IPS-15b (cell line): ENCODE data around the gene DNASE2.
"Not testable (repeated sequence)": the region's sequence is repeated elsewhere in the genome, so short reads cannot be mapped to it uniquely, and the experiment has no call there.

Experiments used
- H3K27me3 ChIP-seq: one replicate; pipeline ENCODE4 v1.6.1; 2013; ENCODE audit warnings: low read length; ENCODE audit not compliant: control insufficient read depth, insufficient read depth
- H3K36me3 ChIP-seq: one replicate; pipeline ENCODE4 v1.6.1; 2013; ENCODE audit warnings: low read length; ENCODE audit not compliant: control insufficient read depth, insufficient read depth
- H3K4me1 ChIP-seq: one replicate; pipeline ENCODE4 v1.6.1; 2013; ENCODE audit warnings: mild to moderate bottlenecking, low read length; ENCODE audit not compliant: control insufficient read depth, insufficient read depth
- H3K4me3 ChIP-seq: one replicate; pipeline ENCODE4 v1.5.1; 2013; ENCODE audit warnings: low read depth, low read length
- H3K9ac ChIP-seq: one replicate; pipeline ENCODE4 v1.6.1; 2013; ENCODE audit warnings: low read depth, mild to moderate bottlenecking, low read length
- H3K9me3 ChIP-seq: one replicate; pipeline ENCODE4 v1.6.1; 2013; ENCODE audit warnings: mild to moderate bottlenecking, low read length; ENCODE audit not compliant: control insufficient read depth, insufficient read depth

DNASE2 gene

GRCh38 chr19:12899891-12900518 is 18.8 kb upstream of the DNASE2 start:
- Histone ChIP-seq H3K4me3 (no peak overlapping the region), H3K4me1 (no peaks in the 10 kb centered on the region), H3K9me3 (no peaks in the 10 kb centered on the region), H3K27me3 (no peaks in the 10 kb centered on the region), H3K36me3 (peaks cover 36% of the 10 kb centered on the region), H3K9ac (no peak overlapping the region)

GRCh38 chr19:12896460-12896859 is 15.2 kb upstream of the DNASE2 start:
- Histone ChIP-seq H3K36me3 (peaks cover 40% of the 10 kb centered on the region), H3K9ac (no peak overlapping the region), H3K4me3 (no peak overlapping the region)

DNA sequence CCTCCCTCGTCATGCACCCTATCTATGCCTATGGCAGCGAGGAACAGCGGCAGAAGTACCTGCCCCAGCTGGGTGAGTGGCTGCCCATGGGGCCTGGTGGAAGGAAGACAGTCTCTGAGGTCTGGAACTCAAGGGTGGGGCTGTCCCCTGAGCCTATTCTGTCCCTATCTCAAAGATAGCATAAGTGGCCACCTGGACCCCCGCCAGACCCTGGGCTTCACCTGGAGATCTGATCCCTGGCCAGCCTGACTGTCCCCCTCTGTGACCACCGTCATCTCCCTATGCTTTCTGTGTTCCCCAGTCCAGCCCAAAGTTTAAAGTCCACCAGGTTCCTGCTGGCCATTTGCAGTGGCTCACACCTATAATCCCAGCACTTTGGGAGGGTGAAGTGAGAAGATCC is 12.3 kb upstream of the DNASE2 start:
- Histone ChIP-seq H3K4me1 (no peaks in the 10 kb centered on the region), H3K9me3 (no peaks in the 10 kb centered on the region), H3K27me3 (no peaks in the 10 kb centered on the region), H3K36me3 (peaks cover 27% of the 10 kb centered on the region), H3K9ac (no peak overlapping the region), H3K4me3 (no peak overlapping the region)

More at GRCh38 chr19:12896460-12896859, 15.2 kb upstream of the DNASE2 start:
- Histone ChIP-seq H3K4me1 (no peaks in the 10 kb centered on the region), H3K9me3 (no peaks in the 10 kb centered on the region), H3K27me3 (no peaks in the 10 kb centered on the region)

GRCh38 chr19:12891553-12892021 is 10.3 kb upstream of the DNASE2 start:
- Histone ChIP-seq H3K9ac (peak overlapping the region; percentile 68), H3K4me3 (peak overlapping the region; percentile 98), H3K9me3 (no peaks in the 10 kb centered on the region), H3K4me1 (no peaks in the 10 kb centered on the region), H3K27me3 (peaks cover 12% of the 10 kb centered on the region), H3K36me3 (peaks cover 12% of the 10 kb centered on the region)

DNA sequence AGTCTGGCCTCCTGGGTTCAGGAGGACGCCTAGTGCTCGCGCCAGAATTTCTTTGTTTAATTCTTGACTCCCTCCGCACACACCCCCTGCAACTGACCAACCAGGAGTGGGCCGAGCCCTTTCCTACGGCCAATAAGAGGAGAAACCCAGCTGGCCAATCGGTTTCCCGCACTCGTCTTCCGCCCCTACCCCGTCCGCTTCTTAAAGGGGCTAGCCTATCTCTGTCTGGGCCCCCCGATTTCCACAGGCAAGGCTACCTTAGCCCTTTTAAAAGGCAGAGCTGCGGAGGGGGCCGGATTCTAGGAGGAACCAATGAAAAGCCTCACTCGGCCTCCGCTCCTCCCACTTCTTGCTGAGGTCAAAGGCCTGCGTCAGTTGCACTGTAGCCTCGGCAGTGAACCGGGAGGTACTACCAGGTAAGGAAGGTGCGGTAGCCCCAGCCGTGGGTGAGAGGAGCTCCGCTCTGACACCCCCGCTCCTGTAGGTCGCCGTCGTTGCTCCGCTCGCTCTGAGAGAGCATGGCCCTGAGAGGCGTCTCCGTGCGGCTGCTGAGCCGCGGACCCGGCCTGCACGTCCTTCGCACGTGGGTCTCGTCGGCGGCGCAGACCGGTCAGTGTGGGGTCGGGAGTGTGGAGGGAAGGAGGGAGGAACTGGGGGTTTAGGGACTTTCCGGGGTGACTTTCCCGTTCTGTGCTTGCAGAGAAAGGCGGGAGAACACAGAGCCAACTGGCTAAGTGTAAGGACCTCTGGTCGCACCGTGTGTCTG is 9.7 kb upstream of the DNASE2 start, which contains the start of gene GCDH:
Gene GCDH (plus strand): TSS at position 374 of the 766 bp plus-strand sequence. CDS start 145 bp downstream, at position 519.
- peak within 1 kb of the TSS; percentile 98 for H3K4me3 ChIP-seq
- peaks cover 16% of the 10 kb centered on the region for H3K27me3 ChIP-seq
- peak within 1 kb of the TSS; percentile 68 for H3K9ac ChIP-seq
- H3K4me1 ChIP-seq = no peaks in the 10 kb centered on the region
- no peaks in the 10 kb centered on the region for H3K9me3 ChIP-seq
- peaks cover 6% of the 10 kb centered on the region for H3K36me3 ChIP-seq

GRCh38 chr19:12890299-12890786 is 9.1 kb upstream of the DNASE2 start:
- Histone ChIP-seq H3K27me3 (peaks cover 16% of the 10 kb centered on the region), H3K9ac (peak overlapping the region; percentile 37), H3K4me3 (peak overlapping the region; percentile 55)
- H3K9me3 ChIP-seq, H3K4me1 ChIP-seq, H3K36me3 ChIP-seq: not testable (repeated sequence)

DNA sequence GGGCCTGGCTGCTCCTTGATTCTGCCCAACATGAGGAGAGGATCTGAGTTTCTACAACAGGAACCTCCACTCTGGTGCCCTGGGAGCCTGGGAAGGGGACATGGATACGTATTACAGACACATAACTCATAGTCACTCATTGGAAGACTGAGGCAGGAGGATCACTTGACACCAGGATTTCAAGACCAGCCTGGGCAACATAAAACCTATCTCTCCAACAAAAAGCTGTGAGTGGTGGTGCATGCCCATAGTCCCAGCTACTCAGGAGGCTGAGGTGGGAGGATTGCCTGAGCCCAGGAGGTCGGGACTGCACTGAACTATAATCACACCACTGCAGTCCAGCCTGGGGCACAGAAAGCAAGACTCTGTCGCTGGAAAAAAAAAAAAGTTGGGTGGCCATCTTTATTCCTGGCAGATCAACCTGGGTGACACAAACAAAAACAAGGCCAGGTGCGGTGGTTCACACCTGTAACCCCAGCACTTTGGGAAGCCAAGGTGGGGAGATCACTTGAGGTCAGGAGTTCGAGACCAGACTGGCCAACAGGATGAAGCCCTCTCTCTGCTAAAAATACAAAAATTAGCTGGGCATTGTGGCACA is 6.9 kb upstream of the DNASE2 start:
- Histone ChIP-seq H3K9me3 (no peaks in the 10 kb centered on the region), H3K9ac (no peak overlapping the region), H3K36me3 (no peaks in the 10 kb centered on the region), H3K27me3 (peaks cover 28% of the 10 kb centered on the region), H3K4me1 (peaks cover 6% of the 10 kb centered on the region), H3K4me3 (no peak overlapping the region)

DNA sequence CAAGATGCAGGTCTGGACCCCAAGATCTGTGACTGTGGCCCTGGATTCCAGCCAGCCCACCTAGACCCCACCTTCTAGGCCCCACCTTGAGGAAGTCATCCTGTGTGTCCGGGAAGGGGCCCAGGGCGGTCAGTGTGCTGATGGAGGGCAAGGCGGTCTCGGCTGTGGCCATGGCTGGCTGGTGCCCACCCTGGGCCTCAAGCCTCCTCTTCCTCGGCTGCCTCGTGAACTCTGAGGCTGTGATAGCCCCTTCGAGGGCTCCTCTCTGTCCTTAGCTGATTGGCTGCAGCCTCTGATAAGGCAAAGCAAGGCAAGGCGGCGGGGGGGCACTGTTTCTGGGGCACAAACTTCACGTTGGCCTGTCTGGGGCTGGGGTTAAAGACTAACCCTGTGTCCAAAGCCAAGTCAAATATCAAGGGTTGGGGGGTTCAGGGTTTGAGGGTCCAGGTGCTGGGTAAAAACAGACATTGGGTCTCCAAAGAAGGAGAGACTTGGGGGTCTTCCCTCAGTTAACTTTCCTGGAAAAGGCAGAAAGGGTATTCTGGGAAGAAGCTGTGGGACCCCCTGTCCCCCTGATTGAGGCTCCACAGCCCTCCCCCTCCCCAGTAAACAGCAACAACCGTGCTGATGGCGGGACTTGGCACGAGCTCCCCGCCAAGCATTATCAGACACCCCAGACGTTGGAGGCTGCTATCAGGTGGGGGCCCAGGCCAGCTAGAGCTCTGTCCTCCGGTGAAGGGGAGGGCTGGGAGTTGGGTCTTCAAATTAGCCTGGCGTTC is 5.9 kb upstream of the DNASE2 start, which contains the start of gene KLF1:
Gene KLF1 (minus strand): TSS at position 233 of the 779 bp plus-strand sequence. CDS start 61 bp downstream, at position 172.
- Histone ChIP-seq H3K4me3 (peak within 1 kb of the TSS; percentile 74), H3K36me3 (no peaks in the 10 kb centered on the region), H3K27me3 (peaks cover 33% of the 10 kb centered on the region), H3K9ac (no peak within 1 kb of the TSS), H3K9me3 (no peaks in the 10 kb centered on the region), H3K4me1 (peaks cover 6% of the 10 kb centered on the region)

DNA sequence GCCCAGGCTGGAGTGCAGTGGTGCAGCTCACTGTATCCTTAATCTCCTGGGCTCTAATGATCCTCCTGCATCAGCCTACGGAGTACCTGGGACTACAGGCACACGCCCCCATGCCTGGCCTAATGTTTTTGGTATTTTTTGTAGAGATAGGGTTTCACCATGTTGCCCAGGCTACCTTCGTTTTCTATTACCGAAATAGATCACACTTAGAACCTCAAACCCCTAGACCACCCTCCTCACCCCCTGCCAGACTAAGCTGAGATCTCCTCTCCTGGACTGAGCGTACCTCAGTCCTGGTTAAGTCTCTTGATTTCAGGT is 5.4 kb upstream of the DNASE2 start:
- H3K4me3 ChIP-seq = no peak overlapping the region
- no peak overlapping the region for H3K9ac ChIP-seq
- H3K27me3 ChIP-seq = peaks cover 34% of the 10 kb centered on the region
- no peaks in the 10 kb centered on the region for H3K9me3 ChIP-seq
- H3K36me3 ChIP-seq = no peaks in the 10 kb centered on the region
- H3K4me1 ChIP-seq = peaks cover 6% of the 10 kb centered on the region

DNA sequence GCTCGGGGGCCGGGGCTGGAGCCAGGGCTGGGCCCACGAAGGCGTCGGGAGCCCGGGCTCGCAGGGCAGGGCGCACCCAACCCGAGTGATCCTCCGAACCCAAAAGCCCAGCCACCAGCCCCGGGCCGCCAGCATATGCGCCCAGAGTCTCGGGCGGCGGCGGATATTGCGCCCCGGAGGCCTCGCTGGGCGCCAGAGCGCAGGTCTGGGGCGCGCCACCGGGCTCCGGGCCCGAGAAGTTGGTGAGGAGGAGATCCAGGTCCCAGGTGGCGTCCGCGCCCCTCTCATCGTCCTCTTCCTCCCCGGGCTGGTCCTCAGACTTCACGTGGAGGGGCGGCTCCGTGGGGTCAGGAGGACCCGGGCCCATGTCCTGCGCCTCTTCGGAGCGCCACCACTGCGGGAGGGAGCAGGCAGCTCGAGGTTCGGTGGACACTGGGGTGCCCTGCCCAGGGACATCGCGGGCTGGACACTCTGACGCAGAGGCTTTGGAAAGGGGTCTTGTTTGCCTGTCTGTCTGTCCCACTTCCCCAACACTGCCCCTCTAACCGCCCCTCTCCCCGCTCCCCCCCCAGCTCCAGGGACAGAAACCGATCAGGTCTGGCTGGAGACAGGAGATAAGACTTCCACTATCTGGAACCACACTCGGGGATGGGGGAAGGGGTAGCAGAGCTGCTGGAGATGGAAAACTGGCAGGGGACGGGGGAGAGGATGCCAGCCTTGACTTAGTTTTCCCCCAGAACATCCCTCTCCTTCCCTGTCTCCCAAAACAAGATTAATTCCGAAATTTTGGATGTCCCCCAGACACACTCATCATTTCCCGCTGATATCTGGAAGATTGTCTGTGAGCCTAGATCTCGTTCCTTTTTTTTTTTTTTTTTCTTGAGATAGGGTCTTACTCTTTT is 4.8 kb upstream of the DNASE2 start:
- no peak overlapping the region for H3K9ac ChIP-seq
- H3K36me3 ChIP-seq = no peaks in the 10 kb centered on the region
- H3K4me3 ChIP-seq = peak overlapping the region; percentile 74
- H3K9me3 ChIP-seq = no peaks in the 10 kb centered on the region
- H3K4me1 ChIP-seq = peaks cover 6% of the 10 kb centered on the region
- H3K27me3 ChIP-seq = peaks cover 34% of the 10 kb centered on the region
